ENCODE data around the gene CABLES1. TPM values are rescaled to one million over a fixed set of nuclear protein-coding genes. Genes with fewer than 3 reads are reported as not detected.

The CABLES1 gene
- total and polyA plus RNA-seq, 2 of the 4 experiments (the other 2 are of a cell fraction): 4.7 to 5.7 TPM

DNA sequence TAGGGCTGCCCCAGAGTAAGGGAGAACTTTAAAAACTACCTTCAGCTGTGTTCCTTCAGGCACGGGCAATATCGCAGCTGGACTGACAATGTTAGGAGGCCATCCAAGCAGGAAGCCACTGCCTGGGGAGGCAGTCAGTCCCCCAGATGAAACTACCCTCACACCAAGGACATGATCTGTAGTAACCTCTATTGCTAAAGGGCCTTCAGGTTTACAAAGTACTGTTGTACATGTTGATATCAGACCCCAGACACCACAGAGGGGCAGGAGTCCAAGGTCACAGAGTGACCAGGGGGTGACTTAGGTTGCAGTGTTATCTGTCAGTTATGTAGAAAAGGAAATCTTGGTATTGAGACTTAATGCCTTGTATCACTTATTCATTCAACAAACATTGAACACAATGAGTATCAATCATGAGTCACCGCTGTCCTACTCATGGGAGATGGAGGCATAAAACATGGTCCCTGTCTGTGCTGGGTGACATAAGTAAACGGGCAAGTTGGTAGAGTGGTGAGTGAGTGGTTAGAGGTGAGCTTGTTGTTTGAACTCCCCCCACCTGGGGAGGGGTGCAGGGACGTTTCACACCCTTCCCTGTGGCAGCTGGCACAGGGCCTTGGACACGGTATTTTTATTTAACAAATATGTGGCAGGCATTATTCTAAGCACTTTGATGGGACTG, 7.1 kb downstream of the CABLES1 start:
- ATAC-seq (ENCODE audit: low read depth): no peak
- Histone ChIP-seq H4K5ac (ENCODE audit: low read depth, low read length) (no peak overlapping the region), H3K4me2 (ENCODE audit: low read depth, low read length) (no peak overlapping the region), H2AK9ac (replicated peaks; ENCODE audit: low read depth, low read length, poor library complexity) (no peak overlapping the region), H3K4me3 (ENCODE audit: insufficient read depth, low read depth, low read length) (no peak overlapping the region), H4K91ac (ENCODE audit: insufficient read depth, low read depth, low read length) (no peak overlapping the region; the same call in none of the 2 replicates), H3K9me3 (ENCODE audit: control insufficient read depth, insufficient read depth, low read length) (no peaks in the 10 kb centered on the region), H3K9ac (ENCODE audit: low read depth, low read length) (no peak overlapping the region), H2BK15ac (ENCODE audit: low read depth, low read length) (peak overlapping the region; percentile 42; the same call in 1 of the 3 replicates), H3K18ac (ENCODE audit: low read depth, low read length) (no peak overlapping the region), H3K4me1 (ENCODE audit: control insufficient read depth, insufficient read depth, low read length) (peaks cover 38% of the 10 kb centered on the region), H2BK120ac (ENCODE audit: low read depth, low read length) (peak overlapping the region; percentile 18; the same call in 1 of the 2 replicates), H2BK20ac (ENCODE audit: low read depth, low read length) (no peak overlapping the region), H3K27ac (ENCODE audit: insufficient read depth, low read length) (no peak overlapping the region), H3K56ac (ENCODE audit: extremely low read depth, insufficient read depth, low read length) (no peak overlapping the region), H4K8ac (ENCODE audit: low read depth in 2 of 2, low read length in 2 of 2) (no peak overlapping the region), H4K20me1 (ENCODE audit: insufficient read depth, low read length) (peaks cover 70% of the 10 kb centered on the region), H3K9me1 (ENCODE audit: insufficient read depth, low read length) (peaks cover 35% of the 10 kb centered on the region), H2AFZ (replicated peaks; ENCODE audit: low read length, poor library complexity) (no peak overlapping the region), H2BK5ac (ENCODE audit: low read depth, low read length, poor library complexity, severe bottlenecking) (no peak overlapping the region), H3K14ac (replicated peaks; ENCODE audit: low read depth, low read length) (peak overlapping the region; percentile 31), H3K23ac (ENCODE audit: low read depth, low read length) (peak overlapping the region; percentile 7; the same call in 1 of the 2 replicates), H3K36me3 (ENCODE audit: control insufficient read depth, insufficient read depth, low read length) (peaks cover 5% of the 10 kb centered on the region), H3K79me1 (ENCODE audit: low read depth in 1 of 2, low read length in 2 of 2) (peaks cover 19 to 85% of the 10 kb centered on the region in 2 experiments), H3K4ac (ENCODE audit: low read depth, low read length) (peak overlapping the region; percentile 56), H3K27me3 (ENCODE audit: control insufficient read depth, insufficient read depth, low read length) (no peaks in the 10 kb centered on the region), H2AK5ac (ENCODE audit: low read depth, low read length) (peak overlapping the region; percentile 45; the same call in 1 of the 2 replicates)
- no peak for TF ChIP-seq BHLHE40 (IDR thresholded peaks at IDR 0.05; ENCODE audit: low read depth, low read length)
- no peak for TF ChIP-seq CEBPB (IDR thresholded peaks at IDR 0.05; ENCODE audit: low read depth, low read length)
- TF ChIP-seq SMC3 (IDR thresholded peaks at IDR 0.05; ENCODE audit: low read depth, low read length): no peak
- no peak for TF ChIP-seq POLR2A (IDR thresholded peaks at IDR 0.05; ENCODE audit: low read depth, low read length)
- no peak for TF ChIP-seq RCOR1 (IDR thresholded peaks at IDR 0.05; ENCODE audit: insufficient replicate concordance, low read length)
- TF ChIP-seq MAFK (IDR thresholded peaks at IDR 0.05; ENCODE audit: low read depth, low read length): no peak
- in situ Hi-C loops (cut with MboI; ENCODE audit: low sequenced_read_pairs): no loop called here
- ChIA-PET POLR2A (ENCODE audit: unreplicated experiment) (no interaction called here), CTCF (no interaction called here)
- intact Hi-C loops (cut with micrococcal nuclease): no loop called here
- DNase-seq: no peak
- no CpG with 5 or more reads among the region's 6 CpGs for WGBS, 2 experiments (ENCODE audit: extremely low coverage in 2 of 2, insufficient read length in 1 of 2)
- dilution Hi-C loops (cut with HindIII; ENCODE audit: low sequenced_read_pairs, unreplicated experiment): no loop called here
- no TSS peak for BruUV-seq (replicated peaks)
